A673 (cell line): Measurements from ENCODE around the gene GAPVD1. TPM values are rescaled to one million over a fixed set of nuclear protein-coding genes. Genes with fewer than 3 reads are reported as not detected.

Experiments
- BruUV-seq: library from RNA; stranded (reverse); fragments of 400-500 nt; replicated peaks from 2 replicates; lab custom pipeline; 2021; lab: Mats Ljungman, UMichigan
- CTCF ChIA-PET: fragments of 300-600 bp; sonication (Branson Sonifier 250); formaldehyde crosslinking; loops from one replicate; lab custom pipeline; 2022; ENCODE audit warnings: antibody characterized with exemption; lab: Charles Lee
- POLR2A ChIA-PET: fragments of 300-600 bp; sonication (Branson Sonifier 250); formaldehyde crosslinking; loops from one replicate; lab custom pipeline; 2022; ENCODE audit warnings: antibody characterized with exemption; ENCODE audit not compliant: low non-redundant PET; lab: Charles Lee
- DNase-seq: peaks from one replicate; pipeline ENCODE4 v3.0.0-alpha.2; 2015; ENCODE audit warnings: low spot score
- H3K27ac ChIP-seq: fragments of 200-600 bp; sonication (generic); 2 replicates; pipeline ENCODE4 v1.5.1; 2016; ENCODE audit warnings: mixed run types, low read depth, mild to moderate bottlenecking, mixed read lengths, antibody characterized with exemption, low read length; ENCODE audit not compliant: poor library complexity, severe bottlenecking
- H3K27me3 ChIP-seq: fragments of 200-600 bp; sonication (generic); replicated peaks from 2 replicates; pipeline ENCODE4 v1.6.1; 2017; ENCODE audit warnings: mixed run types, low read depth, mild to moderate bottlenecking, mixed read lengths, antibody characterized with exemption, low read length; ENCODE audit not compliant: insufficient read depth, poor library complexity
- H3K36me3 ChIP-seq: fragments of 200-600 bp; sonication (generic); 2 replicates; pipeline ENCODE4 v1.6.1; 2016; ENCODE audit warnings: mixed run types, mild to moderate bottlenecking, mixed read lengths, antibody characterized with exemption, low read length; ENCODE audit not compliant: insufficient read depth, poor library complexity, severe bottlenecking
- H3K4me1 ChIP-seq: fragments of 200-600 bp; sonication (generic); 2 replicates; pipeline ENCODE4 v1.6.1; 2017; ENCODE audit warnings: mixed run types, mild to moderate bottlenecking, mixed read lengths, antibody characterized with exemption, low read length; ENCODE audit not compliant: insufficient read depth, poor library complexity, severe bottlenecking
- H3K4me3 ChIP-seq: fragments of 200-600 bp; sonication (generic); 2 replicates; pipeline ENCODE4 v1.5.1; 2016; ENCODE audit warnings: low read depth, mixed run types, mild to moderate bottlenecking, mixed read lengths, low read length; ENCODE audit not compliant: poor library complexity, severe bottlenecking
- H3K9me3 ChIP-seq: fragments of 200-600 bp; sonication (generic); 2 replicates; pipeline ENCODE4 v1.6.1; 2016; ENCODE audit warnings: mixed run types, low read depth, mild to moderate bottlenecking, mixed read lengths, antibody characterized with exemption, low read length; ENCODE audit not compliant: poor library complexity, severe bottlenecking
- CTCF ChIP-seq: fragments of 300-800, 200-600 bp; sonication (generic); conservative IDR thresholded peaks from 2 replicates; pipeline ENCODE4 v1.5.1; 2017; ENCODE audit warnings: low read depth, mild to moderate bottlenecking, antibody characterized with exemption, low read length, moderate library complexity, mixed read lengths
- EZH2 ChIP-seq: fragments of 200-600 bp; sonication (generic); IDR thresholded peaks from 2 replicates; pipeline ENCODE4 v1.6.1; 2017; ENCODE audit warnings: borderline replicate concordance, low read depth, mild to moderate bottlenecking, mixed read lengths, antibody characterized with exemption, low read length; ENCODE audit not compliant: poor library complexity, severe bottlenecking
- intact Hi-C: fragments of 100-400 bp; cut with micrococcal nuclease; formaldehyde crosslinking; loops from one replicate; pipeline ENCODE4 v1.10.0; 2022; ENCODE audit not compliant: unreplicated experiment
- total RNA-seq: library from RNA; stranded (reverse); gene quantifications from 2 replicates; pipeline ENCODE4 v1.2.3, GENCODE V29; 2021

The GAPVD1 gene
- total RNA-seq, 1 experiment from 2014 or later = 55.3 TPM

- CTCF ChIA-PET = no interaction called here
- TF ChIP-seq CTCF (no peak), EZH2 (no peak)
- Histone ChIP-seq H3K27ac (no peak overlapping the region), H3K27me3 (no peaks in the 10 kb centered on the region), H3K4me1 (no peaks in the 10 kb centered on the region), H3K4me3 (no peak overlapping the region), H3K9me3 (no peaks in the 10 kb centered on the region), H3K36me3 (no peaks in the 10 kb centered on the region)
- BruUV-seq = no TSS peak
- intact Hi-C loops = loop anchor here (5.0 kb wide), 2 partner anchors 225 to 1080 kb away; no protein-coding TSS in a partner anchor
- DNase-seq = no peak
- POLR2A ChIA-PET = no interaction called here
Observed at GRCh38 chr9:125412166-125412565, 150.5 kb downstream of the GAPVD1 start.

- POLR2A ChIA-PET = no interaction called here
- DNase-seq = no peak
- CTCF ChIA-PET = no interaction called here
Observed at GRCh38 chr9:125413579-125413978, 152.0 kb downstream of the GAPVD1 start.

GRCh38 chr9:125415583-125416460, 154.2 kb downstream of the GAPVD1 start:
- ChIA-PET CTCF (no interaction called here), POLR2A (no interaction called here)
- Histone ChIP-seq H3K27ac (no peak overlapping the region), H3K4me3 (no peak overlapping the region), H3K27me3 (no peaks in the 10 kb centered on the region), H3K9me3 (no peaks in the 10 kb centered on the region), H3K4me1 (no peaks in the 10 kb centered on the region), H3K36me3 (no peaks in the 10 kb centered on the region)
- intact Hi-C loops = no loop called here
- no peak for DNase-seq
- no peak for TF ChIP-seq CTCF
- TF ChIP-seq EZH2 = no peak
- BruUV-seq = no TSS peak

More at GRCh38 chr9:125413579-125413978, 152.0 kb downstream of the GAPVD1 start:
- no peaks in the 10 kb centered on the region for H3K36me3 ChIP-seq
- intact Hi-C loops = loop anchor here (5.0 kb wide), 2 partner anchors 224 to 1079 kb away; no protein-coding TSS in a partner anchor
- TF ChIP-seq CTCF = no peak
- TF ChIP-seq EZH2 = no peak
- no peaks in the 10 kb centered on the region for H3K27me3 ChIP-seq
- no peak overlapping the region for H3K4me3 ChIP-seq
- no TSS peak for BruUV-seq
- H3K9me3 ChIP-seq = no peaks in the 10 kb centered on the region
- H3K4me1 ChIP-seq = no peaks in the 10 kb centered on the region
- no peak overlapping the region for H3K27ac ChIP-seq
